Left colon (tissue), 2 donors: ENCODE data around the gene KCTD19. TPM values are rescaled to one million over a fixed set of nuclear protein-coding genes. Genes with fewer than 3 reads are reported as not detected.

Experiments
- ATAC-seq: fragments of 200-7000 bp; cut with Tn5 transposase; one replicate; pipeline ENCODE4 v1.9.1; 2020; ENCODE audit warnings: mild to moderate bottlenecking, moderate library complexity
- DNase-seq, 2 donors: peaks; one replicate each; pipeline ENCODE4 v3.0.0-alpha.2; 2020
- intact Hi-C, 2 donors: fragments of 100-400 bp; cut with DNase I in 1 of 2; cut with micrococcal nuclease in 1 of 2; formaldehyde crosslinking; loops; one replicate each; pipeline versions ENCODE4 v1.11.2 to v1.14.0; 2022; cut with DNase I, micrococcal nuclease
- total RNA-seq, 2 donors: library from RNA; stranded (reverse); fragmentation: NEBNext Ultra II Directional; extraction: Animal tissue kit (Norgen Biotek cat#: 25700); gene quantifications; one replicate each; pipeline ENCODE4 v1.2.1, GENCODE V29; 2021
- donor health status: DM: no; HTN: no; CAD: no.
- donor health status: DM: yes; HTN: yes; CAD: no.

The KCTD19 gene
- total RNA-seq, 2 donors from 2014 or later = 0.06 TPM; not detected in 1

DNA sequence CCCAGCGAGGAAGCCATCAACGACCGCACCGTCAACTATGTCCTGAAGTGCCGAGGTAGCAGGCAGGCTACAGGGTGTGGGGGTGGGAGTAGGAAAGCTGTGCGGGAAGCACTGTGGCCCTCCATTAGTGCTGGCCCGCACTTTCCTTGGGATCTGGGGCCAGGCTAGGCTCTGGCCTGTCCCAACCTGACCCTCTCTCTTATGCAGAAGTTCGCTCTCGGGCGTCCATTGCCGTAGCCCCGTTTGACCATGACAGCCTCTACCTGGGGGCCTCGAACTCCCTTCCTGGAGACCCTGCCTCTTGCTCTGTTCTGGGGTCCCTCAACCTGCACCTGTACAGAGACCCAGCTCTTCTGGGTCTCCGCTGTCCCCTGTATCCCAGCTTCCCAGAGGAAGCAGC is 38.6 kb downstream of the KCTD19 start:
- ATAC-seq = no peak
- DNase-seq = no peak
- intact Hi-C loops = no loop called here

DNA sequence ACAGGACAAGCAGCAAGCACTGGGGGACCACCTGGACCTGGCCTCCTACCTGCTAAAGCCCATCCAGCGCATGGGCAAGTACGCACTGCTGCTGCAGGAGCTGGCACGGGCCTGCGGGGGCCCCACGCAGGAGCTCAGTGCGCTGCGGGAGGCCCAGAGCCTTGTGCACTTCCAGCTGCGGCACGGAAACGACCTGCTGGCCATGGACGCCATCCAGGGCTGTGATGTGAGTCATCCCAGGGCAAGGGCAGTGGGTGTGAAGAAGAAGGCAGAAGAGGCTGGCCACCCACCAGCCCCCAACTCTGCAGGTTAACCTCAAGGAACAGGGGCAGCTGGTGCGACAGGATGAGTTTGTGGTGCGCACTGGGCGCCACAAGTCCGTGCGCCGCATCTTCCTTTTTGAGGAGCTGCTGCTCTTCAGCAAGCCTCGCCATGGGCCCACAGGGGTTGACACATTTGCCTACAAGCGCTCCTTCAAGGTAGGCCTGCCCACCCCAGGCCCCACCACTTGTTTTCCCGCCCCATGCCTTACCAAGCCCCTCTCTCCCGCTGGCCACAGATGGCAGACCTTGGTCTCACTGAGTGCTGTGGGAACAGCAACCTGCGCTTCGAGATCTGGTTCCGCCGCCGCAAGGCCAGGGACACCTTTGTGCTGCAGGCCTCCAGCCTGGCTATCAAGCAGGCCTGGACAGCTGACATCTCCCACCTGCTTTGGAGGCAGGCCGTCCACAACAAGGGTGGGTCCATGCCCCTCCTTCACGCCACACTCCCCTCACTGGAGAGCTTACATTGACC is 39.9 kb downstream of the KCTD19 start:
- no peak for DNase-seq
- intact Hi-C loops = no loop called here
- ATAC-seq = no peak

- ATAC-seq (peak; percentile 89), DNase-seq (peak in 1 of 2 donors; percentile 53)
- intact Hi-C loops = no loop called here
These were observed 41.6 kb downstream of the KCTD19 start for GRCh38 chr16:67284699-67285646.

DNA sequence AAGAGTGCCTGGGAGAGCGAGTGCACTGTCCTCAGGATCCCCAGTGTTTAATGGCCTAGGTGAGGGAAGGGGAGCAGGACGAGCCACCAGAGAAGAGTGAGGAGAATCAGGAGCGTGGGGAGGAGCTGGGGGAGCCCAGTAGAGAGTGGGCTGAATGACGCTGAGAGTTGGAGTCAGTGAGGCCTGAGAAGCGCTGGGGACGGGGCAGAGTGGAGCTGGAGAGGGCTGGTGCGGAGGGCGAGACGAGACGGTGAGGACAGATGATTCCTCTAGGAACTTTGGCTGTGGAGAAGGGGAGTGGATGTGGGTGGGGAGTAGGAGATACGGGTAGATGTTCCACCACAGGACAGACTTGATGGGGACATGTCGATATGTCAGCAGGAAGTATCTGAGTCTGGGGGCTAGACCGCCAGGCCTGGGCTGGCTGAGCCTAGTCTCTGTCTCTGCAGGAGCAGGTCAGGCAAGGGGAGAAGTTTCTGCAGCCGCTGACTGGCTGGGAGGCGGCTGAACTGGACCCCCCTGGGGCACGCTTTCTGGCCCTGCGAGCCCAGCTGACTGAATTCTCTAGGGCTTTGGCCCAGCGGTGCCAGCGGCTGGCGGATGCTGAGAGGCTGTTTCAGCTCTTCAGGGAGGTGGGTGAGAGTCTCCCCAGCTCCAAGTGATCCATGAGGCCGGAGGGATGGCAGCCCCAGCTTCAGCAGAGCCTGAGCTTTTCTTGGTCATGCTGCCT is 42.5 kb downstream of the KCTD19 start:
- intact Hi-C loops = no loop called here
- no peak for DNase-seq
- no peak for ATAC-seq

DNA sequence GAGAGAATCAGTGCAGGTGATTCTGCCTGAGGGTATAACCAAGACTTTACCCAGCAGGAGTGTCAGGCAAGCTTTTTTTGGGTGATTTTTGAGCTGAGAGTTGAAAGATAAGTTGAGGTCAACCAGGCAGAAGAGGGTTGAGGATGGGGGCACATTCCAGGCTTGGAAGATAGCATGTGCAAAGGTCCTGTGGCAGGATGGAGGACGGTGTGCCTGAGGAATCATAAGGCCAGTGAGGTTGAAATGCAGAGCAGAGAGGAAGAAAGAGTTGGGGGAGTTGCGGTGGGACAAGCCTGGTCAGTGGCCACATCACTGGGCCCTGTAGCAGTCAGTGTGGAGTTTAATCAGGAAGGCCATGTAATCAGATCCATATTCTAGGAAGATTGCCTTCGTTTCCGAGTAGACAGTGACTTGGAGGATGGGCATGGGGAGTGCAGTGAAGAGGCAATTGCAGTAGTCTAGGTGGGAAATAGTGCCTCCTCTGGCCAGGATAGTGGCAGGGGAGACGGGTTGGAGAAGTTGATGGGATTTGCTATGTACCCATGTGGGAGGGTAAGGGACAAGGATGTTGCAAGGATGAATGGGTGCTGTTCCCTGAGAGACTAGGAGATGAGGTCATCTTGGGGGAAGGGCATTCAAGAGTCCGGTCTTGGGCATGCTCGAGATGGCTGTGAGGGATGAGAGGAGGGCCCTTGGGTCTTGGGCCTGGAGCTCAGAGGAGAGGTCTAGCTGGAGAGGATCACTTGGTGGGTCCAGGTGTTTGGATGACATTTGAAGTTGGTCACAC is 43.3 kb downstream of the KCTD19 start:
- intact Hi-C loops = no loop called here
- no peak for DNase-seq
- ATAC-seq = no peak

DNA sequence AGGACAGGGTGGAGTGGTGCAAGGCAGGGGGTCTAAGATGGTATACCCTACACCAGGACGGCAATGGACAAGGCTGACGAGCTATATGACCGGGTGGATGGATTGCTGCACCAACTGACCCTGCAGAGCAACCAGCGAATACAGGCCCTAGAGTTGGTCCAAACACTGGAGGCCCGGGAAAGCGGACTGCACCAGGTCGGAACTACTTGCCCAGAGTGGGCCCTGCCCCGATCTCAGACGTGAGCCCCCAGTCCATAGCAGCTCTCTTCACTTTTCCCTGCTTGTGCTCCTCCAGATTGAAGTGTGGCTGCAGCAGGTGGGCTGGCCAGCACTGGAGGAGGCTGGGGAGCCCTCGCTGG is 44.1 kb downstream of the KCTD19 start:
- ATAC-seq (no peak), DNase-seq (no peak)
- intact Hi-C loops = no loop called here

DNA sequence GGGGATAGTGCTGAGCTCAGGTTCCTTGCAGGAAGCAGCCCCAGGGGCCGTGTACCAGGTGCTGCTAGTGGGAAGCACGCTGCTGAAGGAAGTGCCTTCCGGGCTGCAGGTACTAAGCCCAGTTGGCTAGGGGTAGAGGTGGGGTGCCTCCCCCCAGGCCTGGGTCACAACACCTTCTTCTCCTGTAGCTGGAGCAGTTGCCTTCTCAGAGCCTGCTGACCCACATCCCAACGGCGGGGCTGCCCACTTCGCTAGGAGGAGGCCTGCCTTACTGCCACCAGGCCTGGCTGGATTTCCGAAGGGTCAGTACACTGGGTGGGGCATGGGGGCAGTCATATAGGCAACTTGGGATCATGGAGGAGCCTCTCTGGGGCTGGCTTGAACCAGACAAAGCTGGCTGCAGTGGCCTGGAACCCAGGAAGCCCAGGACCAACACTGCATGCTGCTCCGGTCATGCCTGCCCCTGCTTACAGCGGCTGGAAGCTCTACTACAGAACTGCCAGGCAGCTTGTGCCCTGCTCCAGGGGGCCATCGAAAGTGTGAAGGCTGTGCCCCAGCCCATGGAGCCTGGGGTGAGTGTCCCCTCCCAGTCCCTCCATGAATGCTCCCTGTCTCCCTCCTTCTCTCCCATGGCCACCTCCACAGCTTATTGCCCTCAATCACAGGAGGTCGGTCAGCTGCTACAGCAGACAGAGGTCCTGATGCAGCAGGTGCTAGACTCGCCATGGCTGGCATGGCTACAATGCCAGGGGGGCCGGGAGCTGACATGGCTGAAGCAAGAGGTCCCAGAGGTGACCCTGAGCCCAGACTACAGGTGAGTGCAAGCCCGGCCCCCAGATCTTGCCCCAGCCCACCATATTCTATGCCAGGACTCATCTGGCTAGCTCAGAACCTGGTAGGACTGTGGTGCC is 44.8 kb downstream of the KCTD19 start:
- ATAC-seq (no peak), DNase-seq (no peak)
- intact Hi-C loops = no loop called here

DNA sequence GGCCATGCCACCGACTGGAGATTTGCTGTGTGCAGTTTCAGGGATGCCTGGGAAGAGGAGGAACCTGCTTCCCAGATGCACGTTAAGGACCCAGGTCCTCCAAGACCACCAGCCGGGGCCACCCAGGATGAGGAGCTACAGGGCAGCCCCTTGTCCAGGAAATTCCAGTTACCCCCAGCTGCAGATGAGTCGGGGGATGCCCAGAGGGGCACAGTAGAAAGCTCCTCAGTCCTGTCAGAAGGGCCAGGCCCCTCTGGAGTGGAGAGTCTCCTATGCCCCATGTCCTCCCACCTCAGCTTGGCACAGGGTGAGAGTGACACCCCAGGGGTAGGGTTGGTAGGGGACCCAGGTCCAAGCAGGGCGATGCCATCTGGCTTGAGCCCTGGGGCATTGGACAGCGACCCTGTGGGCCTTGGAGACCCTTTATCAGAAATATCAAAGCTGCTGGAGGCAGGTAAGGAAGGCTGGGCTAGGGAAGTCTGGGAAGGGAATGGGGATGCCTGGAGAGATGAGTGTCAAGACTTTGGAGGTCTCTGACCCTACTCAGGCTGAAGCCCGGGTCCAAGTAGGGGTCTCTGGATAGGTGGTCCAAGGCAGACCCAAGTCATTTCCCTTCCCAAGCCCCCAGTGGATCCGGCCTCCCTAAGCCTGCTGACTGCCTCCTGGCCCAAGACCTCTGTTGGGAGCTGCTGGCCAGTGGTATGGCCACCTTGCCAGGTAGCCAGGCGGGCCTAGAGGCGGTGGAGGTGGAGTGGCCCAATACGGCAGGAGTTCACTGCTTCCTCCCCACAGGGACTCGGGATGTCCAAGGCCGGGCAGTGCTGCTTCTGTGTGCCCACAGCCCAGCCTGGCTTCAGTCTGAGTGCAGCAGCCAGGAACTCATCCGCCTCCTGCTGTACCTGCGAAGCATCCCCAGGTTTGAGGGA is 46.2 kb downstream of the KCTD19 start:
- no peak for DNase-seq
- ATAC-seq = no peak
- intact Hi-C loops = no loop called here

DNA sequence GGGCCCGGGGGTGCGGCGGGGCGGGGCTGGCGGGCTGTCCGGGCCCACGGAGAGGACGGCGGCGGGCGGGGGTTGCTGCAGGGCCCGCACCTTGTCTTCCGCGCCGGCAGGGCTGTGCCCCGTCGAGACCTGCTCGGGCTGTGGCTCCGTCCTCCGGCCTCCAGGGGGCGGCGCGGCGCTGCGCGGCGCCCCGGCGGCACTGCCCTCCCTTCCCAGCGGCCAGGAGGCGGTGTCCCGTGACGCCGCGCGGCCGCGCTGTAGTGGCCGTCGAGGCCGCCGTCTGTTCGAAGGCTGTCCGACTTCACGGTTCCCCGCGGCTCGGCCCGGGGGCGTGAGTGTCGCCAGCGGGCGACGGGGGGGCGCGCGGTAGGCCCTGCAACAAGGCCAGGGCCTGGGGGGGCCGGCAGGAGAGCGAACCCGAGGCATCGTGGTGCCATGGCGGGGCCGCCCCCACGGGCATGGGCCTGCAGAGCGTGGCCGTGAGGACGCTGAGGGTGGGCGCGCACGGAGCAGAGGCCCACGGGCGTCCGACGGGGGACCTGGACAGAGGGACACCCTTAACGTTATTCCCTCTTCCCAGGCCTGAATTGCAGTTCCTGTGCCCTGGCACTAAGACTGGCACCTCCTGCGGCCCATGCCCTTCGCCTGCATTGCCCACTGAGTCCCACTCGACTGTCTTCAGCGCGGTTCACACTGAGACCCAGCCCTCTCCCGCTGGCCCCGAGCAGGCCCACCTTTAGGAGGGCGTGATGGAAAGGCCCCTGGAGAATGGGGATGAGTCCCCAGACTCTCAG is 47.0 kb downstream of the KCTD19 start, which contains the start of gene PLEKHG4:
Gene PLEKHG4, plus strand, starts transcription at position 237 of the 794 bp plus-strand sequence. Its CDS starts 513 bp downstream, at position 750.
- DNase-seq (peak; percentile 67 to 84), ATAC-seq (peak; percentile 94)
- intact Hi-C loops = no loop called here

- DNase-seq = peak; percentile 50 to 65
- ATAC-seq = peak; percentile 52
- intact Hi-C loops = no loop called here
These were observed 47.7 kb downstream of the KCTD19 start for GRCh38 chr16:67278773-67279295.

DNA sequence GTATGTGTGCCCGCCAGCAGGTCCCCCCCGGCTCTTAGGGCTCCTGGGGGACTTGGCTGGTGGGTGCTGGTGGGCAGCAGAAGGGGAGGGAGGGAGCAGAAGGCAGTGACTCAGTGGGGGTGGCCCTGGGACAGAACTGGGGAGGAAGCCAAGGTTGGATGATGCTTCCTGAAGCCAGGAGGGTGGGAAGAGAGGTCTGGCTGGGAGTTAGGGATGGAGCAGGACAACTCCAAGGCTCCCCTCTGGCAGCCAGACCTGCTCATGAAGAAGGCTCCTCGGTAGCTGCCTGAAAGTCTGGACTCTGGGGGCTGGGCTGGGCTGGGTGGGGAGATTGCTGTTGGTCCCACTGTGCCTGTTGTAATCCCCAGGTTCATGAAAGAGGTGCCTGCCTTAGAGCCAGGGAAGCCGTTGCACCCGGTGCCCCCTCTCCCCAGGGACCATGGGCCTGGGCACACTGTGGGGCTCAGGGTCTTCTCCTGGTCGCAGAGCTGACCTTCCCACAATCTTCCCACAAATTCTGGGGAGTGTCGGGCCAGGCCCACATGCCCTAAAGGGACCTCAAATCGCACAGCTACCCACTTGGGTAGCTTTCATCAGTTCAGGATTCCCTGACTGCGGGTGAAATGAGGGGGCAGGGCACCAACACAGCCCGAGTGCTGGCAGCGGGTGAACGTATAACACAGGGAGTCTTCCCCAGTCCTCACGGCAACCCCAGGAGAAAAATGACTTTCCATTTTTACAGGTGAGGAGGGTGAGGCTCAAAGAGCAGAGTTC is 48.4 kb downstream of the KCTD19 start:
- no peak for DNase-seq
- intact Hi-C loops = no loop called here
- peak; percentile 49 for ATAC-seq

GRCh38 chr16:67277294-67277998 is 49.1 kb downstream of the KCTD19 start:
- intact Hi-C loops = no loop called here

DNA sequence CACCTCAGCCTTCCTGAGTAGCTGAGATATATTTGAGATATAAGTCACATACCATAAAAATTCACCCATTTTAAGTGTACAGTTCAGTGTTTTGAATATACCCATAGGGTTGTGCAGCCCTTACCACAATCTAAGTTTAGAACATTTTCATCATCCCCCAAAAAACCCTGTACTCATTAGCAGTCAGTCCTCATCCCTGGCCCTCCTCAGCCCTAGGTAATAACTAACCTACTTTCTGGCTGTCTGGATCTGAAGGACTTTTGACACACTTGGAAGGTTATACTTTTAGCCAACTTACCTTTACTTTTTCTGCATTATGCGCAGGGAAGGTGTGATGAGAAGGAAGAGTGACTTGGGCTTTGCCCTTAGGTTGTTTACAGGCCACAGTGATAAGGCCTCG is 51.2 kb downstream of the KCTD19 start:
- DNase-seq (no peak), ATAC-seq (no peak)
- intact Hi-C loops = no loop called here

More at GRCh38 chr16:67277294-67277998, 49.1 kb downstream of the KCTD19 start:
- DNase-seq (peak in 1 of 2 donors; percentile 41), ATAC-seq (no peak)

DNA sequence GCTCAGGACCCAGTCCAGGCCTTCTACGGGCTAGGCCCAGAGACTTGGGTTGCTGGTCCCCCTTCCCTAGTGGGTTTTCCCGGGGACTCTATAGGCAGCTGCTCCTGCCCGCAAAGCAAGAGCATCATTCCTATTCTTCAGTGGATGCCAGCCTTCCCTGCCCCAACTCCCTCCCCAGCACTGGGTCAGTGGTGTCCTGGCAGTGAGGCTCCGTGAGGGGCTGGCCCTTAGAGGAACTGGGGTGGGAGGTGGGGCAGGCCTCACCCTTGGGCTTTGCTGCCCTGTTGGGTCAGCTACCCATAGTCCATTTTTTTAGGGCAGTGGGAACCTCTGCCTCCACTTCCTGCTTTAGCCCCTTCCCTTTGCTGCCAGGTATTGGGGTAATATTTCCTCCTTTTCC is 55.1 kb downstream of the KCTD19 start:
- DNase-seq (no peak), ATAC-seq (no peak)

More for the DNA sequence above, 55.1 kb downstream of the KCTD19 start:
- intact Hi-C loops = no loop called here
